K562 (cell line): ENCODE data around the gene ATP5PD. TPM values are rescaled to one million over a fixed set of nuclear protein-coding genes. Genes with fewer than 3 reads are reported as not detected.
A peak's percentile ranks its signal among the peaks of the same experiment; 100 is the strongest.

Experiments
- ATAC-seq: fragments of 200-7000 bp; cut with Tn5 transposase; 3 replicates; pipeline ENCODE4 v1.9.1; 2020; ENCODE audit warnings: moderate library complexity
- BruUV-seq: library from RNA; stranded (reverse); fragments of 400-500 nt; replicated peaks from 2 replicates; lab custom pipeline; 2021; lab: Mats Ljungman, UMichigan
- CTCF ChIA-PET: fragments of 300-600 bp; formaldehyde crosslinking; extraction: SDS; loops from one replicate; lab custom pipeline; 2021; ENCODE audit warnings: low intra/inter-chr PET ratio; lab: Yijun Ruan, JAX
- POLR2A ChIA-PET: fragments of 300-600, 350-650 bp; sonication (Branson Sonifier 250); formaldehyde crosslinking; extraction: SDS; loops from one replicate; lab custom pipeline; 2021; ENCODE audit warnings: antibody characterized with exemption, inconsistent platforms; lab: Yijun Ruan, JAX
- DNase-seq, 4 experiments: peaks; one replicate each; pipeline versions ENCODE4 v3.0.0 to v3.0.0-alpha.2; 2011 to 2018; ENCODE audit warnings: low spot score in 3 of 4, mixed read lengths in 3 of 4; ENCODE audit errors: extremely low read depth in 1 of 4
- FAIRE-seq: peaks from 2 replicates; lab custom pipeline; 2011; peaks lifted over from hg19 to GRCh38; lab: Jason Lieb, UNC
- H2AFZ ChIP-seq: 2 replicates; pipeline ENCODE4 v1.6.0; 2011; ENCODE audit warnings: low read depth, low read length, control low read depth, inconsistent platforms
- H3K27ac ChIP-seq: fragments of 200-600 bp; 3 replicates; pipeline ENCODE4 v1.8.0; 2011; ENCODE audit warnings: low read depth, mild to moderate bottlenecking, control low read depth, inconsistent platforms, low read length, moderate library complexity, mixed read lengths; ENCODE audit errors: extremely low read depth
- H3K27me3 ChIP-seq, 2 experiments: fragments of 300-600 bp in 1 of 2; 2 replicates in 1 of 2; 3 replicates in 1 of 2; pipeline versions ENCODE4 v1.6.0 to v1.8.0; 2011; ENCODE audit warnings: inconsistent platforms in 2 of 2, low read length in 2 of 2, mild to moderate bottlenecking in 1 of 2, mixed read lengths in 1 of 2, moderate library complexity in 1 of 2; ENCODE audit not compliant: control insufficient read depth in 2 of 2, insufficient read depth in 2 of 2
- H3K36me3 ChIP-seq: fragments of 300-600 bp; 3 replicates; pipeline ENCODE4 v1.8.0; 2011; ENCODE audit warnings: mild to moderate bottlenecking, low read length, inconsistent platforms; ENCODE audit not compliant: control insufficient read depth, insufficient read depth
- H3K4me1 ChIP-seq, 2 experiments: fragments of 200-600 bp in 1 of 2; replicated peaks in 1 of 2; 2 replicates in 1 of 2; 3 replicates in 1 of 2; pipeline versions ENCODE4 v1.5.1 to v1.8.0; 2011; ENCODE audit warnings: inconsistent platforms in 2 of 2, low read length in 2 of 2, mild to moderate bottlenecking in 1 of 2, mixed read lengths in 1 of 2, moderate library complexity in 1 of 2; ENCODE audit not compliant: control insufficient read depth in 2 of 2, insufficient read depth in 2 of 2
- H3K4me2 ChIP-seq: 2 replicates; pipeline ENCODE4 v1.6.1; 2011; ENCODE audit warnings: low read length, control low read depth, inconsistent platforms, mixed read lengths; ENCODE audit not compliant: insufficient read depth
- H3K4me3 ChIP-seq: fragments of 200-600 bp; sonication (generic), shearing (Covaris generic); 2 replicates; pipeline ENCODE4 v1.5.1; 2016; ENCODE audit warnings: control low read depth, inconsistent platforms
- H3K79me2 ChIP-seq: fragments of 200-600 bp; 3 replicates; pipeline ENCODE4 v1.8.0; 2011; ENCODE audit warnings: low read length, inconsistent platforms; ENCODE audit not compliant: control insufficient read depth, insufficient read depth
- H3K9ac ChIP-seq, 2 experiments: 2 replicates each; pipeline versions ENCODE4 v1.6.0 to v1.6.1; 2011; ENCODE audit warnings: low read depth in 2 of 2, low read length in 2 of 2, control low read depth in 1 of 2, inconsistent platforms in 1 of 2, mild to moderate bottlenecking in 1 of 2, mixed read lengths in 1 of 2; ENCODE audit not compliant: insufficient read depth in 1 of 2
- H3K9me1 ChIP-seq: one replicate; pipeline ENCODE4 v1.6.0; 2011; ENCODE audit warnings: inconsistent platforms, mild to moderate bottlenecking, low read length, moderate library complexity; ENCODE audit not compliant: control insufficient read depth, insufficient read depth
- H3K9me3 ChIP-seq: replicated peaks from 2 replicates; pipeline ENCODE4 v1.5.1; 2011; ENCODE audit warnings: low read depth, low read length, inconsistent platforms; ENCODE audit not compliant: control insufficient read depth, insufficient read depth
- H4K20me1 ChIP-seq: replicated peaks from 2 replicates; pipeline ENCODE4 v1.6.1; 2011; ENCODE audit warnings: low read length, inconsistent platforms, mixed read lengths; ENCODE audit not compliant: control insufficient read depth, insufficient read depth
- BDP1 ChIP-seq: IDR thresholded peaks from 3 replicates; pipeline ENCODE4 v1.6.1; 2011; ENCODE audit not compliant: insufficient read length, insufficient read depth
- CREM ChIP-seq: IDR thresholded peaks from 2 replicates; pipeline ENCODE4 v1.6.1; 2014; ENCODE audit warnings: antibody characterized with exemption, low read depth
- ELF1 ChIP-seq: fragments of 200-800 bp; sonication (Bioruptor generic); IDR thresholded peaks from 2 replicates; pipeline ENCODE4 v1.6.1; 2016; ENCODE audit warnings: missing genetic modification characterization, missing compliant biosample characterization
- GATAD2B ChIP-seq: fragments of 450-650 bp; IDR thresholded peaks from 2 replicates; pipeline ENCODE4 v1.6.1; 2017; ENCODE audit warnings: mild to moderate bottlenecking, borderline replicate concordance
- MEF2A ChIP-seq: IDR thresholded peaks from 2 replicates; pipeline ENCODE4 v1.6.1; 2011; ENCODE audit warnings: low read depth, mild to moderate bottlenecking, low read length, moderate library complexity; ENCODE audit not compliant: control insufficient read depth
- NFATC3 ChIP-seq: fragments of 450-650 bp; IDR thresholded peaks from 2 replicates; pipeline ENCODE4 v1.6.1; 2017; ENCODE audit warnings: mild to moderate bottlenecking
- NFE2L1 ChIP-seq: fragments of 450-650 bp; IDR thresholded peaks from 2 replicates; pipeline ENCODE4 v1.6.1; 2016; ENCODE audit warnings: missing genetic modification characterization, low read depth, mild to moderate bottlenecking, missing compliant biosample characterization, moderate library complexity, borderline replicate concordance
- NR1H2 ChIP-seq: sonication (generic); formaldehyde crosslinking; IDR thresholded peaks from 2 replicates; pipeline ENCODE4 v1.4.0; 2020; ENCODE audit warnings: mild to moderate bottlenecking, missing genetic modification reagents
- TCF7 ChIP-seq: sonication (generic); IDR thresholded peaks from 2 replicates; pipeline ENCODE4 v1.6.1; 2016; ENCODE audit warnings: antibody characterized with exemption, borderline replicate concordance
- TCFL5 ChIP-seq: fragments of 250-450 bp; sonication (Bioruptor Pico); conservative IDR thresholded peaks from 2 replicates; pipeline ENCODE4 v1.6.1; 2021; ENCODE audit warnings: mild to moderate bottlenecking, moderate library complexity, matching md5 sums
- WHSC1 ChIP-seq: IDR thresholded peaks from one replicate; pipeline ENCODE4 v1.6.1; 2012; ENCODE audit warnings: low read length, control low read depth, inconsistent platforms
- ZC3H8 ChIP-seq: fragments of 450-650 bp; IDR thresholded peaks from 2 replicates; pipeline ENCODE4 v1.6.1; 2017
- ZFP30 ChIP-seq: fragments of 250-450 bp; sonication (Bioruptor Pico); IDR thresholded peaks from 2 replicates; pipeline ENCODE4 v1.8.0; 2022; ENCODE audit warnings: moderate library complexity, mild to moderate bottlenecking, inconsistent platforms, borderline replicate concordance
- ZFX ChIP-seq: sonication (generic); formaldehyde crosslinking; IDR thresholded peaks from 2 replicates; pipeline ENCODE4 v1.8.0; 2022; ENCODE audit warnings: mild to moderate bottlenecking, missing genetic modification reagents, moderate library complexity
- ZNF551 ChIP-seq: fragments of 250-450 bp; sonication (Bioruptor Pico); IDR thresholded peaks from 2 replicates; pipeline ENCODE4 v1.5.0; 2021; ENCODE audit warnings: mild to moderate bottlenecking, moderate library complexity
- ZNF695 ChIP-seq: fragments of 450-650 bp; formaldehyde crosslinking; IDR thresholded peaks from 2 replicates; pipeline ENCODE4 v1.4.0; 2020; ENCODE audit warnings: mild to moderate bottlenecking, moderate library complexity
- ZNF830 ChIP-seq: fragments of 250-450 bp; sonication (Bioruptor Pico); IDR thresholded peaks from 2 replicates; pipeline ENCODE4 v1.5.0; 2021; ENCODE audit warnings: mild to moderate bottlenecking
- WGBS: fragments of 100-300 bp; shearing (Covaris generic); methylation state at CpG from one replicate; pipeline ENCODE4 v1.1.6; 2016; ENCODE audit warnings: low coverage, mixed read lengths; ENCODE audit not compliant: insufficient coverage; ENCODE audit errors: missing lambda C conversion rate; 5-methylcytosine and 5-hydroxymethylcytosine counted together
- in situ Hi-C: fragments of 300-500 bp; cut with MboI; formaldehyde crosslinking; loops from 4 replicates; pipeline ENCODE4 v1.15.0; 2018; ENCODE audit warnings: inconsistent platforms, mixed read lengths
- intact Hi-C: fragments of 100-400 bp; cut with micrococcal nuclease; formaldehyde crosslinking; loops from 2 replicates; pipeline ENCODE4 v1.14.2; 2022
- polyA plus RNA-seq, 8 experiments: library from polyadenylated mRNA; depleted of rRNA in 4 of 8; stranded (reverse) in 5 of 8; unstranded in 3 of 8; fragments of >200 nt; fragmentation: Nextera tagmentation in 2 of 8; fragmentation: Illumina TruSeq in 1 of 8; extraction: Ambion mirVana in 2 of 8; extraction: Trizol in 1 of 8; gene quantifications; 2 replicates each; pipeline versions ENCODE4 v1.2.1 to v1.2.3, GENCODE V29; 2011 to 2014; ENCODE audit warnings: inconsistent platforms in 1 of 8, missing spikeins in 1 of 8
- total RNA-seq, 7 experiments: library from RNA; depleted of rRNA in 6 of 7; stranded (reverse); fragments of >200 nt in 6 of 7; fragmentation: Illumina TruSeq in 2 of 7; extraction: Trizol in 2 of 7; gene quantifications; 2 replicates each; pipeline versions ENCODE4 v1.2.1 to v1.2.3, GENCODE V29; 2011 to 2021; ENCODE audit warnings: low replicate concordance in 1 of 7
- TF ChIP-seq, protein P1 (sequence below), 2 experiments: IDR thresholded peaks; 2 replicates each; pipeline ENCODE4 v1.6.1; 2011; ENCODE audit warnings: borderline replicate concordance in 1 of 2, control low read depth in 1 of 2, low read depth in 1 of 2, low read length in 1 of 2, mild to moderate bottlenecking in 1 of 2, mixed read lengths in 1 of 2, moderate library complexity in 1 of 2; ENCODE audit not compliant: insufficient read depth in 1 of 2, insufficient read length in 1 of 2, poor library complexity in 1 of 2, severe bottlenecking in 1 of 2; ENCODE audit errors: extremely low read depth in 1 of 2
- TF ChIP-seq, protein P2 (sequence below): fragments of 450-650 bp; IDR thresholded peaks from 2 replicates; pipeline ENCODE4 v1.6.1; 2016; ENCODE audit warnings: low read depth, mild to moderate bottlenecking, moderate library complexity
- TF ChIP-seq, protein P3 (sequence below): sonication (generic); formaldehyde crosslinking; IDR thresholded peaks from 2 replicates; pipeline ENCODE4 v1.8.0; 2022; ENCODE audit warnings: mild to moderate bottlenecking, low read depth, missing genetic modification reagents

Gene ATP5PD
- total and polyA plus RNA-seq, 9 of the 15 experiments (the other 6 are each of a cell fraction or from before 2014, with no cell fraction given): 271 to 828 (median 432) TPM

DNA sequence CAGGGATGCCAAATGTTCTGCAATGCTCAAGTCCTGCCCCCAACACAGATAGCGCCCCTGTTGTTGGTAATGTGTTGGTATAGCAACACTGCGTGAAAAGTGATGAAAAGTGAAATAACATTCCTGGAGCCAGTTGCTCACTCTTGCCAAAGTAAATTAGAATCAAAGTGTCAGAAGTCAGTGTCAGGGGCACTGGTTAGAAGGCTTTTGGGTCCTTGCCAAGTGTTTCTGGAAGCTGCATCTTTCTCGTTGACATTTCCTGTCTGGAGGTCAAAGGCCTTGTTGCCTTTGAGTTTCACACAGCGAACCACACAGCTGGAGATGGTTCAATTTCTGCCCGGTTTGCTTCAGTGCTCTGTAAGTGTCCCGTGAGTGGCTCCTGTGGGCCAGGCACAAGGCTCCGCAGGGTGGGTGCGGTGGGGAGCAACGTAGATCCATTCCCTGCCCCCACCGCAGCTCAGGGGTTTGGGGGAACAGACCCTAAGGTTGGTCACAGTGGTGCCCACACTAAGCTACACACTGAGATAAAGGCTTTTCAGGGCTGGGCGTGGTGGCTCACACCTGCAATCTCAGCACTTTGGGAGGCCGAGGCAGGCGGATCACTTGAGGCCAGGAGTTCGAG lies 37.4 kb upstream of the ATP5PD start (continued):
- TF ChIP-seq GATAD2B: no peak
- TF ChIP-seq, protein P1, sequence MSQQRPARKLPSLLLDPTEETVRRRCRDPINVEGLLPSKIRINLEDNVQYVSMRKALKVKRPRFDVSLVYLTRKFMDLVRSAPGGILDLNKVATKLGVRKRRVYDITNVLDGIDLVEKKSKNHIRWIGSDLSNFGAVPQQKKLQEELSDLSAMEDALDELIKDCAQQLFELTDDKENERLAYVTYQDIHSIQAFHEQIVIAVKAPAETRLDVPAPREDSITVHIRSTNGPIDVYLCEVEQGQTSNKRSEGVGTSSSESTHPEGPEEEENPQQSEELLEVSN (IDR thresholded peaks at IDR 0.05; ENCODE audit: borderline replicate concordance in 1 of 2, extremely low read depth in 1 of 2, insufficient read depth in 1 of 2, insufficient read length in 1 of 2, low read depth in 1 of 2, low read length in 1 of 2, poor library complexity in 1 of 2, severe bottlenecking in 1 of 2): no peak
- TF ChIP-seq WHSC1: no peak
- TF ChIP-seq, protein P2, sequence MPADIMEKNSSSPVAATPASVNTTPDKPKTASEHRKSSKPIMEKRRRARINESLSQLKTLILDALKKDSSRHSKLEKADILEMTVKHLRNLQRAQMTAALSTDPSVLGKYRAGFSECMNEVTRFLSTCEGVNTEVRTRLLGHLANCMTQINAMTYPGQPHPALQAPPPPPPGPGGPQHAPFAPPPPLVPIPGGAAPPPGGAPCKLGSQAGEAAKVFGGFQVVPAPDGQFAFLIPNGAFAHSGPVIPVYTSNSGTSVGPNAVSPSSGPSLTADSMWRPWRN: no peak
- 0 out of 2 replicates have a peak, but pooled peaks have one; percentile 3 for TF ChIP-seq CREM
- TF ChIP-seq ZC3H8: no peak
- TF ChIP-seq NFATC3: no peak
- no peak for TF ChIP-seq ZNF830 (CRISPR knock-in tag)
- no peak for TF ChIP-seq ZNF695 (CRISPR knock-in tag)
- TF ChIP-seq, all 486 proteins: peak for 5

DNA sequence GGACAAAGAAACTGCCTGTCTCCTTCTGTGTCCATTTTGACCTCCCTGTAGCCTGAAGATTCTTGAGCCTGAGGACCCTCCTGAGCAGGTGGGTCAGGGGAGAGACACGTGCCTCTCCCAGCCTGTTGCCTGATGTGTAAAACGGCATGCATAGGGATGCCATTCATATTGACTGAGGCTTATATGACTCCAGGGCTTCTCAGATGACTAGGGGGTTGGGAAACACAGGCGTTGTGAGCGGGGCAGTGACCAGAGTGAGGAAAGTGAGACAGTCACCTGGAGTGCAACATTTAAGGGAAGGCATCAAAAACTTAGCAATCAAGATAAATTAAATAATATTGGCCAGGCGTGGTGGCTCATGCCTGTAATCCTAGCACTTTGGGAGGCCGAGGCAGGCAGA lies 35.9 kb upstream of the ATP5PD start:
- Histone ChIP-seq H3K9me3 (no peaks in the 10 kb centered on the region), H3K27ac (no peak overlapping the region), H3K27me3 (no peaks in the 10 kb centered on the region), H3K4me2 (no peak overlapping the region), H3K9me1 (no peaks in the 10 kb centered on the region), H3K9ac (peak overlapping the region in 1 of 2 experiments; percentile 67; a peak in 1 of 4 replicates), H3K79me2 (no peaks in the 10 kb centered on the region), H3K4me1 (peaks cover 25 to 36% of the 10 kb centered on the region in 2 experiments), H4K20me1 (no peaks in the 10 kb centered on the region), H3K4me3 (no peak overlapping the region), H2AFZ (peak overlapping the region; percentile 50; the same call in 1 of the 2 replicates), H3K36me3 (no peaks in the 10 kb centered on the region)
- in situ Hi-C loops: no loop called here
- ChIA-PET POLR2A (interaction anchor here (1.9 kb wide), 1 partner anchor 11 kb away, joined by 6 read pairs; no protein-coding TSS in a partner anchor), CTCF (no interaction called here)
- no TSS peak for BruUV-seq
- WGBS: 55% methylated on average over 6 of the region's 6 CpGs
- FAIRE-seq: no peak
- DNase-seq: no peak
- intact Hi-C loops: no loop called here
- no peak for ATAC-seq
- no peak for TF ChIP-seq MEF2A
- no peak for TF ChIP-seq TCF7
- no peak for TF ChIP-seq ELF1 (tag)
- no peak for TF ChIP-seq ZNF551 (CRISPR knock-in tag)
- no peak for TF ChIP-seq NR1H2 (CRISPR knock-in tag)
- no peak for TF ChIP-seq ZFX (CRISPR knock-in tag)
- TF ChIP-seq NFE2L1 (tag): no peak
- no peak for TF ChIP-seq ZFP30
- no peak for TF ChIP-seq BDP1
- TF ChIP-seq TCFL5 (CRISPR knock-in tag): no peak
- TF ChIP-seq, protein P3, sequence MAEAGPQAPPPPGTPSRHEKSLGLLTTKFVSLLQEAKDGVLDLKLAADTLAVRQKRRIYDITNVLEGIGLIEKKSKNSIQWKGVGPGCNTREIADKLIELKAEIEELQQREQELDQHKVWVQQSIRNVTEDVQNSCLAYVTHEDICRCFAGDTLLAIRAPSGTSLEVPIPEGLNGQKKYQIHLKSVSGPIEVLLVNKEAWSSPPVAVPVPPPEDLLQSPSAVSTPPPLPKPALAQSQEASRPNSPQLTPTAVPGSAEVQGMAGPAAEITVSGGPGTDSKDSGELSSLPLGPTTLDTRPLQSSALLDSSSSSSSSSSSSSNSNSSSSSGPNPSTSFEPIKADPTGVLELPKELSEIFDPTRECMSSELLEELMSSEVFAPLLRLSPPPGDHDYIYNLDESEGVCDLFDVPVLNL: no peak
